K562 (cell line): ENCODE measurements around the gene GNAI1. TPM values are rescaled to one million over a fixed set of nuclear protein-coding genes. Genes with fewer than 3 reads are reported as not detected.

ENCODE experiments used
- ATAC-seq: fragments of 200-7000 bp; cut with Tn5 transposase; 3 replicates; pipeline ENCODE4 v1.9.1; 2020; ENCODE audit warnings: moderate library complexity
- BruUV-seq: library from RNA; stranded (reverse); fragments of 400-500 nt; replicated peaks from 2 replicates; lab custom pipeline; 2021; lab: Mats Ljungman, UMichigan
- CTCF ChIA-PET: fragments of 300-600 bp; formaldehyde crosslinking; extraction: SDS; loops from one replicate; lab custom pipeline; 2021; ENCODE audit warnings: low intra/inter-chr PET ratio; lab: Yijun Ruan, JAX
- POLR2A ChIA-PET: fragments of 300-600, 350-650 bp; sonication (Branson Sonifier 250); formaldehyde crosslinking; extraction: SDS; loops from one replicate; lab custom pipeline; 2021; ENCODE audit warnings: antibody characterized with exemption, inconsistent platforms; lab: Yijun Ruan, JAX
- DNase-seq, 4 experiments: peaks; one replicate each; pipeline versions ENCODE4 v3.0.0 to v3.0.0-alpha.2; 2011 to 2018; ENCODE audit warnings: low spot score in 3 of 4, mixed read lengths in 3 of 4; ENCODE audit errors: extremely low read depth in 1 of 4
- FAIRE-seq: peaks from 2 replicates; lab custom pipeline; 2011; peaks lifted over from hg19 to GRCh38; lab: Jason Lieb, UNC
- H2AFZ ChIP-seq: 2 replicates; pipeline ENCODE4 v1.6.0; 2011; ENCODE audit warnings: low read depth, low read length, control low read depth, inconsistent platforms
- H3K27ac ChIP-seq: fragments of 200-600 bp; 3 replicates; pipeline ENCODE4 v1.8.0; 2011; ENCODE audit warnings: low read depth, mild to moderate bottlenecking, control low read depth, inconsistent platforms, low read length, moderate library complexity, mixed read lengths; ENCODE audit errors: extremely low read depth
- H3K27me3 ChIP-seq, 2 experiments: fragments of 300-600 bp in 1 of 2; 2 replicates in 1 of 2; 3 replicates in 1 of 2; pipeline versions ENCODE4 v1.6.0 to v1.8.0; 2011; ENCODE audit warnings: inconsistent platforms in 2 of 2, low read length in 2 of 2, mild to moderate bottlenecking in 1 of 2, mixed read lengths in 1 of 2, moderate library complexity in 1 of 2; ENCODE audit not compliant: control insufficient read depth in 2 of 2, insufficient read depth in 2 of 2
- H3K36me3 ChIP-seq: fragments of 300-600 bp; 3 replicates; pipeline ENCODE4 v1.8.0; 2011; ENCODE audit warnings: mild to moderate bottlenecking, low read length, inconsistent platforms; ENCODE audit not compliant: control insufficient read depth, insufficient read depth
- H3K4me1 ChIP-seq, 2 experiments: fragments of 200-600 bp in 1 of 2; replicated peaks in 1 of 2; 2 replicates in 1 of 2; 3 replicates in 1 of 2; pipeline versions ENCODE4 v1.5.1 to v1.8.0; 2011; ENCODE audit warnings: inconsistent platforms in 2 of 2, low read length in 2 of 2, mild to moderate bottlenecking in 1 of 2, mixed read lengths in 1 of 2, moderate library complexity in 1 of 2; ENCODE audit not compliant: control insufficient read depth in 2 of 2, insufficient read depth in 2 of 2
- H3K4me2 ChIP-seq: 2 replicates; pipeline ENCODE4 v1.6.1; 2011; ENCODE audit warnings: low read length, control low read depth, inconsistent platforms, mixed read lengths; ENCODE audit not compliant: insufficient read depth
- H3K4me3 ChIP-seq: fragments of 200-600 bp; sonication (generic), shearing (Covaris generic); 2 replicates; pipeline ENCODE4 v1.5.1; 2016; ENCODE audit warnings: control low read depth, inconsistent platforms
- H3K79me2 ChIP-seq: fragments of 200-600 bp; 3 replicates; pipeline ENCODE4 v1.8.0; 2011; ENCODE audit warnings: low read length, inconsistent platforms; ENCODE audit not compliant: control insufficient read depth, insufficient read depth
- H3K9ac ChIP-seq, 2 experiments: 2 replicates each; pipeline versions ENCODE4 v1.6.0 to v1.6.1; 2011; ENCODE audit warnings: low read depth in 2 of 2, low read length in 2 of 2, control low read depth in 1 of 2, inconsistent platforms in 1 of 2, mild to moderate bottlenecking in 1 of 2, mixed read lengths in 1 of 2; ENCODE audit not compliant: insufficient read depth in 1 of 2
- H3K9me1 ChIP-seq: one replicate; pipeline ENCODE4 v1.6.0; 2011; ENCODE audit warnings: inconsistent platforms, mild to moderate bottlenecking, low read length, moderate library complexity; ENCODE audit not compliant: control insufficient read depth, insufficient read depth
- H3K9me3 ChIP-seq: replicated peaks from 2 replicates; pipeline ENCODE4 v1.5.1; 2011; ENCODE audit warnings: low read depth, low read length, inconsistent platforms; ENCODE audit not compliant: control insufficient read depth, insufficient read depth
- H4K20me1 ChIP-seq: replicated peaks from 2 replicates; pipeline ENCODE4 v1.6.1; 2011; ENCODE audit warnings: low read length, inconsistent platforms, mixed read lengths; ENCODE audit not compliant: control insufficient read depth, insufficient read depth
- BACH1 ChIP-seq: fragments of 200-800 bp; sonication (Bioruptor generic); IDR thresholded peaks from 2 replicates; pipeline ENCODE4 v1.6.1; 2016; ENCODE audit warnings: missing genetic modification characterization, missing compliant biosample characterization
- CREBBP ChIP-seq: IDR thresholded peaks from one replicate; pipeline ENCODE4 v1.6.1; 2012; ENCODE audit warnings: low read depth, mild to moderate bottlenecking, control low read depth, inconsistent platforms, low read length
- CSDE1 ChIP-seq, 2 experiments: fragments of 450-650 bp; IDR thresholded peaks; 2 replicates each; pipeline ENCODE4 v1.6.1; 2016; ENCODE audit warnings: mild to moderate bottlenecking in 1 of 2
- EP300 ChIP-seq: IDR thresholded peaks from 2 replicates; pipeline ENCODE4 v1.6.1; 2012; ENCODE audit warnings: low read length, improper control_type of control experiment
- KLF13 ChIP-seq: fragments of 450-650 bp; IDR thresholded peaks from 2 replicates; pipeline ENCODE4 v1.6.1; 2016; ENCODE audit warnings: missing genetic modification characterization, low read depth, mild to moderate bottlenecking, missing compliant biosample characterization, moderate library complexity, borderline replicate concordance
- LARP7 ChIP-seq: fragments of 450-650 bp; IDR thresholded peaks from 2 replicates; pipeline ENCODE4 v1.6.1; 2016
- MCM3 ChIP-seq: fragments of 450-650 bp; IDR thresholded peaks from 2 replicates; pipeline ENCODE4 v1.6.1; 2016
- NFYB ChIP-seq: IDR thresholded peaks from 2 replicates; pipeline ENCODE4 v1.6.1; 2011; ENCODE audit warnings: mild to moderate bottlenecking, moderate library complexity; ENCODE audit not compliant: insufficient read length; ENCODE audit errors: extremely low read depth
- PKNOX1 ChIP-seq: fragments of 450-650 bp; IDR thresholded peaks from 2 replicates; pipeline ENCODE4 v1.6.1; 2016
- POLR2H ChIP-seq: IDR thresholded peaks from 2 replicates; pipeline ENCODE4 v1.6.1; 2016; ENCODE audit warnings: missing genetic modification characterization, low read depth, mild to moderate bottlenecking, control low read depth, missing compliant biosample characterization, moderate library complexity
- PTBP1 ChIP-seq: fragments of 200-400 bp; formaldehyde crosslinking; IDR thresholded peaks from 2 replicates; pipeline ENCODE4 v1.6.1; 2017; ENCODE audit warnings: low read depth, low read length
- STAT5B ChIP-seq: fragments of 250-450 bp; sonication (Bioruptor Pico); IDR thresholded peaks from 2 replicates; pipeline ENCODE4 v1.8.0; 2021; ENCODE audit warnings: mild to moderate bottlenecking, inconsistent platforms
- TFAM ChIP-seq: fragments of 250-450 bp; sonication (Bioruptor Pico); conservative IDR thresholded peaks from 2 replicates; pipeline ENCODE4 v1.5.0; 2021; ENCODE audit warnings: mild to moderate bottlenecking, moderate library complexity
- ZBTB17 ChIP-seq: fragments of 450-650 bp; formaldehyde crosslinking; IDR thresholded peaks from 2 replicates; pipeline ENCODE4 v1.4.0; 2020; ENCODE audit warnings: mild to moderate bottlenecking
- ZNF395 ChIP-seq: fragments of 200-800 bp; sonication (Bioruptor generic); IDR thresholded peaks from 2 replicates; pipeline ENCODE4 v1.6.1; 2017; ENCODE audit warnings: missing genetic modification characterization, missing compliant biosample characterization
- WGBS: fragments of 100-300 bp; shearing (Covaris generic); methylation state at CpG from one replicate; pipeline ENCODE4 v1.1.6; 2016; ENCODE audit warnings: low coverage, mixed read lengths; ENCODE audit not compliant: insufficient coverage; ENCODE audit errors: missing lambda C conversion rate; 5-methylcytosine and 5-hydroxymethylcytosine counted together
- in situ Hi-C: fragments of 300-500 bp; cut with MboI; formaldehyde crosslinking; loops from 4 replicates; pipeline ENCODE4 v1.15.0; 2018; ENCODE audit warnings: inconsistent platforms, mixed read lengths
- intact Hi-C: fragments of 100-400 bp; cut with micrococcal nuclease; formaldehyde crosslinking; loops from 2 replicates; pipeline ENCODE4 v1.14.2; 2022
- polyA plus RNA-seq, 8 experiments: library from polyadenylated mRNA; depleted of rRNA in 4 of 8; stranded (reverse) in 5 of 8; unstranded in 3 of 8; fragments of >200 nt; fragmentation: Nextera tagmentation in 2 of 8; fragmentation: Illumina TruSeq in 1 of 8; extraction: Ambion mirVana in 2 of 8; extraction: Trizol in 1 of 8; gene quantifications; 2 replicates each; pipeline versions ENCODE4 v1.2.1 to v1.2.3, GENCODE V29; 2011 to 2014; ENCODE audit warnings: inconsistent platforms in 1 of 8, missing spikeins in 1 of 8
- total RNA-seq, 7 experiments: library from RNA; depleted of rRNA in 6 of 7; stranded (reverse); fragments of >200 nt in 6 of 7; fragmentation: Illumina TruSeq in 2 of 7; extraction: Trizol in 2 of 7; gene quantifications; 2 replicates each; pipeline versions ENCODE4 v1.2.1 to v1.2.3, GENCODE V29; 2011 to 2021; ENCODE audit warnings: low replicate concordance in 1 of 7

The GNAI1 gene
- total and polyA plus RNA-seq, 9 of the 15 experiments (the other 6 are each of a cell fraction or from before 2014, with no cell fraction given), result 0.03 to 0.13 (median 0.08) TPM; not detected in 6

- H4K20me1 ChIP-seq, result no peaks in the 10 kb centered on the region
- TF ChIP-seq BACH1 (tag) (no peak), ZBTB17 (CRISPR knock-in tag) (no peak), CREBBP (no peak), EP300 (no peak), MCM3 (no peak), TFAM (CRISPR knock-in tag) (no peak), PTBP1 (no peak)
- H3K9me1 ChIP-seq, result no peaks in the 10 kb centered on the region
- no peak for FAIRE-seq
- H3K9me3 ChIP-seq, result no peaks in the 10 kb centered on the region; the same call in 1 of the 2 replicates
- no peaks in the 10 kb centered on the region for H3K4me1 ChIP-seq
- WGBS, result 0% methylated on average over 1 of the region's 1 CpG
- H3K79me2 ChIP-seq, result no peaks in the 10 kb centered on the region
- intact Hi-C loops (no loop called here), in situ Hi-C loops (no loop called here)
- ChIA-PET POLR2A (no interaction called here), CTCF (no interaction called here)
- H3K9ac ChIP-seq, result no peak overlapping the region
- no peak for ATAC-seq
- H3K27me3 ChIP-seq, result no peaks in the 10 kb centered on the region
- no TSS peak for BruUV-seq
- no peak overlapping the region for H2AFZ ChIP-seq
- no peak for DNase-seq
- no peak overlapping the region for H3K27ac ChIP-seq
- no peaks in the 10 kb centered on the region for H3K36me3 ChIP-seq
- H3K4me3 ChIP-seq, result no peak overlapping the region
- H3K4me2 ChIP-seq, result no peak overlapping the region
These were observed 41.1 kb downstream of the GNAI1 start for GRCh38 chr7:80175744-80176143.

DNA sequence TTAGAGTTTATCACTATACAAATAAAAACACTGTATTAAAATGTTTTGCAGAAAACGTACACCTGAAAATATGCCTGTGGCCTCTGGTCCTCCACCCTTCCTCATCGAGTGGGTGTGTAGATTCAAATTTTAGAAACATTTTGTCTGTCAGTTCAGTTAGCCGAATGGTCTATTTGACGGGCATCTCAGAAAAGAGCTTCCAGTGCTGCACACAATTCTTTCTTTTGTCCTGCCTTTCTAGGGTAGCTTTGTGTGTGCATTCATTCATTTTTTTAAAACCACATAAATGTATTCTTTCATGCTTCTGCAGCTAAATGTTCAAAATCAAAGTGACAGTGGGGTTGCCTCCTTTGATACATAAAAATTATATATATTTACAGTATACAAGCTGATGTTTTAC, 46.8 kb downstream of the GNAI1 start:
- FAIRE-seq (no peak), ATAC-seq (no peak), DNase-seq (no peak)
- H3K4me1 ChIP-seq, result no peaks in the 10 kb centered on the region
- intact Hi-C loops (no loop called here), in situ Hi-C loops (no loop called here)
- H3K4me3 ChIP-seq, result no peak overlapping the region
- H3K9me3 ChIP-seq, result no peaks in the 10 kb centered on the region
- 0% methylated on average over 4 of the region's 4 CpGs for WGBS
- TF ChIP-seq POLR2H (no peak), ZNF395 (no peak), STAT5B (CRISPR knock-in tag) (no peak), NFYB (no peak), CSDE1 (IDR thresholded peaks at IDR 0.05) (no peak), LARP7 (no peak), KLF13 (no peak), PKNOX1 (no peak)
- ChIA-PET POLR2A (no interaction called here), CTCF (no interaction called here)
- H3K27ac ChIP-seq, result no peak overlapping the region
- no TSS peak for BruUV-seq
- H2AFZ ChIP-seq, result no peak overlapping the region
- H4K20me1 ChIP-seq, result no peaks in the 10 kb centered on the region
- no peaks in the 10 kb centered on the region for H3K36me3 ChIP-seq
- no peak overlapping the region for H3K4me2 ChIP-seq
- no peaks in the 10 kb centered on the region for H3K79me2 ChIP-seq
- no peak overlapping the region for H3K9ac ChIP-seq
- H3K27me3 ChIP-seq, result no peaks in the 10 kb centered on the region
- H3K9me1 ChIP-seq, result no peaks in the 10 kb centered on the region
